ENCODE results near the gene NPEPPS. TPM values are rescaled to one million over a fixed set of nuclear protein-coding genes. Genes with fewer than 3 reads are reported as not detected.

Gene NPEPPS
- polyA plus RNA-seq, 1 of the 3 experiments (the other 2 are of a cell fraction) = 73.2 TPM

GRCh38 chr17:47628014-47628566 is 97.2 kb downstream of the NPEPPS start:
- no peak overlapping the region for H3K4me3 ChIP-seq (ENCODE audit: low read depth in 2 of 2, low read length in 1 of 2)
- no peaks in the 10 kb centered on the region for H3K79me2 ChIP-seq (ENCODE audit: insufficient read depth)
- no peaks in the 10 kb centered on the region for H3K27me3 ChIP-seq (ENCODE audit: insufficient read depth)
- H2AFZ ChIP-seq (ENCODE audit: low read depth) = no peak overlapping the region
- H3F3A ChIP-seq (replicated peaks; ENCODE audit: insufficient read depth) = peaks cover 3% of the 10 kb centered on the region
- ChIA-PET POLR2A (no interaction called here), CTCF (interaction anchor here (1.1 to 8.9 kb wide), 3 partner anchors 10 to 23 kb away, joined by 3 to 79 read pairs (median 3); no protein-coding TSS in a partner anchor)
- H3K9me2 ChIP-seq = no peaks in the 10 kb centered on the region
- H3K27ac ChIP-seq (ENCODE audit: low read depth in 2 of 2, low read length in 1 of 2) = no peak overlapping the region
- H3K4me1 ChIP-seq (ENCODE audit: control insufficient read depth in 1 of 2, insufficient read depth in 2 of 2, low read depth in 1 of 2, low read length in 1 of 2) = peaks cover 0 to 4% of the 10 kb centered on the region in 2 experiments; a peak in 1 of 4 replicates
- no peak overlapping the region for H3K4me2 ChIP-seq
- no peaks in the 10 kb centered on the region for H4K20me1 ChIP-seq (ENCODE audit: insufficient read depth)
- WGBS (ENCODE audit: low lambda C conversion rate) = 93% methylated on average over 8 of the region's 8 CpGs
- DNase-seq = no peak
- H3K36me3 ChIP-seq (replicated peaks in 1 of 2; ENCODE audit: control insufficient read depth in 1 of 2, insufficient read depth in 2 of 2, low read length in 1 of 2) = peaks cover 12 to 19% of the 10 kb centered on the region in 2 experiments
- no peak for TF ChIP-seq JUND (IDR thresholded peaks at IDR 0.05)
- no peak for TF ChIP-seq RFX5 (IDR thresholded peaks at IDR 0.05; ENCODE audit: low read length)
- TF ChIP-seq MEF2A (IDR thresholded peaks at IDR 0.05; ENCODE audit: borderline replicate concordance, low read depth) = no peak
- TF ChIP-seq, protein P1, sequence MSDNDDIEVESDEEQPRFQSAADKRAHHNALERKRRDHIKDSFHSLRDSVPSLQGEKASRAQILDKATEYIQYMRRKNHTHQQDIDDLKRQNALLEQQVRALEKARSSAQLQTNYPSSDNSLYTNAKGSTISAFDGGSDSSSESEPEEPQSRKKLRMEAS (IDR thresholded peaks at IDR 0.05; ENCODE audit: low read depth) = no peak
- no peak for TF ChIP-seq SMC3 (IDR thresholded peaks at IDR 0.05; ENCODE audit: low read depth, low read length)
- no peak for TF ChIP-seq MXI1 (IDR thresholded peaks at IDR 0.05; ENCODE audit: low read depth, low read length)
- no peak for TF ChIP-seq NRF1 (IDR thresholded peaks at IDR 0.05; ENCODE audit: low read depth, low read length)
- TF ChIP-seq CHD2 (IDR thresholded peaks at IDR 0.05; ENCODE audit: low read length, partially characterized antibody) = no peak
- TF ChIP-seq FOXJ3 (CRISPR knock-in tag; IDR thresholded peaks at IDR 0.05) = no peak
- TF ChIP-seq GABPA (IDR thresholded peaks at IDR 0.05; ENCODE audit: low read depth) = no peak
- TF ChIP-seq SIN3A (IDR thresholded peaks at IDR 0.05; ENCODE audit: borderline replicate concordance, low read depth, low read length) = no peak
- no peak for TF ChIP-seq IRF3 (IDR thresholded peaks at IDR 0.05; ENCODE audit: low read depth, low read length)
- TF ChIP-seq, protein P2, sequence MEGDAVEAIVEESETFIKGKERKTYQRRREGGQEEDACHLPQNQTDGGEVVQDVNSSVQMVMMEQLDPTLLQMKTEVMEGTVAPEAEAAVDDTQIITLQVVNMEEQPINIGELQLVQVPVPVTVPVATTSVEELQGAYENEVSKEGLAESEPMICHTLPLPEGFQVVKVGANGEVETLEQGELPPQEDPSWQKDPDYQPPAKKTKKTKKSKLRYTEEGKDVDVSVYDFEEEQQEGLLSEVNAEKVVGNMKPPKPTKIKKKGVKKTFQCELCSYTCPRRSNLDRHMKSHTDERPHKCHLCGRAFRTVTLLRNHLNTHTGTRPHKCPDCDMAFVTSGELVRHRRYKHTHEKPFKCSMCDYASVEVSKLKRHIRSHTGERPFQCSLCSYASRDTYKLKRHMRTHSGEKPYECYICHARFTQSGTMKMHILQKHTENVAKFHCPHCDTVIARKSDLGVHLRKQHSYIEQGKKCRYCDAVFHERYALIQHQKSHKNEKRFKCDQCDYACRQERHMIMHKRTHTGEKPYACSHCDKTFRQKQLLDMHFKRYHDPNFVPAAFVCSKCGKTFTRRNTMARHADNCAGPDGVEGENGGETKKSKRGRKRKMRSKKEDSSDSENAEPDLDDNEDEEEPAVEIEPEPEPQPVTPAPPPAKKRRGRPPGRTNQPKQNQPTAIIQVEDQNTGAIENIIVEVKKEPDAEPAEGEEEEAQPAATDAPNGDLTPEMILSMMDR (IDR thresholded peaks at IDR 0.05) = no peak
- no peak for TF ChIP-seq RCOR1 (IDR thresholded peaks at IDR 0.05; ENCODE audit: low read length)
- TF ChIP-seq NFIC (IDR thresholded peaks at IDR 0.05; ENCODE audit: borderline replicate concordance) = no peak
- H3K9ac ChIP-seq = no peak overlapping the region
- no peaks in the 10 kb centered on the region for H3K9me3 ChIP-seq

GRCh38 chr17:47629826-47630225 is 98.9 kb downstream of the NPEPPS start:
- Histone ChIP-seq H3K9ac (no peak overlapping the region), H3K9me2 (no peaks in the 10 kb centered on the region), H4K20me1 (ENCODE audit: insufficient read depth) (no peaks in the 10 kb centered on the region), H3K4me3 (ENCODE audit: low read depth in 2 of 2, low read length in 1 of 2) (no peak overlapping the region), H3F3A (replicated peaks; ENCODE audit: insufficient read depth) (peaks cover 2% of the 10 kb centered on the region), H3K4me1 (ENCODE audit: control insufficient read depth in 1 of 2, insufficient read depth in 2 of 2, low read depth in 1 of 2, low read length in 1 of 2) (peaks cover 0 to 4% of the 10 kb centered on the region in 2 experiments; a peak in 1 of 4 replicates), H3K9me3 (no peaks in the 10 kb centered on the region), H3K36me3 (replicated peaks in 1 of 2; ENCODE audit: control insufficient read depth in 1 of 2, insufficient read depth in 2 of 2, low read length in 1 of 2) (peaks cover 4 to 7% of the 10 kb centered on the region in 2 experiments), H3K27me3 (ENCODE audit: insufficient read depth) (no peaks in the 10 kb centered on the region), H2AFZ (ENCODE audit: low read depth) (no peak overlapping the region), H3K27ac (ENCODE audit: low read depth in 2 of 2, low read length in 1 of 2) (no peak overlapping the region), H3K4me2 (no peak overlapping the region), H3K79me2 (ENCODE audit: insufficient read depth) (no peaks in the 10 kb centered on the region)
- WGBS (ENCODE audit: low lambda C conversion rate) = 92% methylated on average over 5 of the region's 5 CpGs
- TF ChIP-seq IRF3 (IDR thresholded peaks at IDR 0.05; ENCODE audit: low read depth, low read length) = no peak
- no peak for TF ChIP-seq FOXJ3 (CRISPR knock-in tag; IDR thresholded peaks at IDR 0.05)
- TF ChIP-seq RCOR1 (IDR thresholded peaks at IDR 0.05; ENCODE audit: low read length) = no peak
- no peak for TF ChIP-seq TCF12 (IDR thresholded peaks at IDR 0.05)
- TF ChIP-seq, protein P3, sequence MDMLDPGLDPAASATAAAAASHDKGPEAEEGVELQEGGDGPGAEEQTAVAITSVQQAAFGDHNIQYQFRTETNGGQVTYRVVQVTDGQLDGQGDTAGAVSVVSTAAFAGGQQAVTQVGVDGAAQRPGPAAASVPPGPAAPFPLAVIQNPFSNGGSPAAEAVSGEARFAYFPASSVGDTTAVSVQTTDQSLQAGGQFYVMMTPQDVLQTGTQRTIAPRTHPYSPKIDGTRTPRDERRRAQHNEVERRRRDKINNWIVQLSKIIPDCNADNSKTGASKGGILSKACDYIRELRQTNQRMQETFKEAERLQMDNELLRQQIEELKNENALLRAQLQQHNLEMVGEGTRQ (IDR thresholded peaks at IDR 0.05; ENCODE audit: borderline replicate concordance, low read depth, low read length) = no peak
- no peak for TF ChIP-seq NFIC (IDR thresholded peaks at IDR 0.05; ENCODE audit: borderline replicate concordance)
- DNase-seq = no peak
- CTCF ChIA-PET = interaction anchor here (0.8 to 8.9 kb wide), 5 partner anchors 10 to 293 kb away, joined by 3 to 79 read pairs (median 3); partner anchors contain the start of gene TBX21
- POLR2A ChIA-PET = no interaction called here

All from SK-N-SH (cell line).